Astrocyte (in vitro differentiated cells and primary cell): Measurements from ENCODE around the gene FLOT2.

Experiments used
- EZH2 ChIP-seq: IDR thresholded peaks from 2 replicates; pipeline ENCODE4 v1.6.1; 2012; ENCODE audit warnings: mild to moderate bottlenecking, low read length, inconsistent platforms; ENCODE audit not compliant: insufficient read depth
- TF ChIP-seq, protein P1 (sequence below): IDR thresholded peaks from 2 replicates; pipeline ENCODE4 v1.5.1; 2011; ENCODE audit warnings: low read depth, mild to moderate bottlenecking, inconsistent platforms, low read length, moderate library complexity; ENCODE audit not compliant: insufficient read depth

GRCh38 chr17:28918295-28918694, 20.8 kb upstream of the FLOT2 start:
- TF ChIP-seq, protein P1, sequence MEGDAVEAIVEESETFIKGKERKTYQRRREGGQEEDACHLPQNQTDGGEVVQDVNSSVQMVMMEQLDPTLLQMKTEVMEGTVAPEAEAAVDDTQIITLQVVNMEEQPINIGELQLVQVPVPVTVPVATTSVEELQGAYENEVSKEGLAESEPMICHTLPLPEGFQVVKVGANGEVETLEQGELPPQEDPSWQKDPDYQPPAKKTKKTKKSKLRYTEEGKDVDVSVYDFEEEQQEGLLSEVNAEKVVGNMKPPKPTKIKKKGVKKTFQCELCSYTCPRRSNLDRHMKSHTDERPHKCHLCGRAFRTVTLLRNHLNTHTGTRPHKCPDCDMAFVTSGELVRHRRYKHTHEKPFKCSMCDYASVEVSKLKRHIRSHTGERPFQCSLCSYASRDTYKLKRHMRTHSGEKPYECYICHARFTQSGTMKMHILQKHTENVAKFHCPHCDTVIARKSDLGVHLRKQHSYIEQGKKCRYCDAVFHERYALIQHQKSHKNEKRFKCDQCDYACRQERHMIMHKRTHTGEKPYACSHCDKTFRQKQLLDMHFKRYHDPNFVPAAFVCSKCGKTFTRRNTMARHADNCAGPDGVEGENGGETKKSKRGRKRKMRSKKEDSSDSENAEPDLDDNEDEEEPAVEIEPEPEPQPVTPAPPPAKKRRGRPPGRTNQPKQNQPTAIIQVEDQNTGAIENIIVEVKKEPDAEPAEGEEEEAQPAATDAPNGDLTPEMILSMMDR = no peak
- TF ChIP-seq EZH2 = no peak
